Endothelial cell of umbilical vein (primary cell): ENCODE data around the gene IGBP1. TPM values are rescaled to one million over a fixed set of nuclear protein-coding genes. Genes with fewer than 3 reads are reported as not detected.

Experiments used
- BruUV-seq: library from RNA; stranded (reverse); fragments of 400-500 nt; replicated peaks from 2 replicates; lab custom pipeline; 2021; lab: Mats Ljungman, UMichigan
- CTCF ChIA-PET: fragments of 300-600, 350-600 bp; sonication (Branson Sonifier 250); formaldehyde crosslinking; loops from one replicate; lab custom pipeline; 2021; ENCODE audit warnings: antibody characterized with exemption, inconsistent platforms; lab: Charles Lee
- POLR2A ChIA-PET: fragments of 300-600, 350-600 bp; sonication (Branson Sonifier 250); formaldehyde crosslinking; loops from one replicate; lab custom pipeline; 2021; ENCODE audit warnings: antibody characterized with exemption, inconsistent platforms; lab: Charles Lee
- DNase-seq: peaks from one replicate; pipeline ENCODE4 v3.0.0-alpha.2; 2011; ENCODE audit warnings: low read depth, low spot score
- FAIRE-seq: peaks from 2 replicates; lab custom pipeline; 2011; peaks lifted over from hg19 to GRCh38; lab: Jason Lieb, UNC
- H2AFZ ChIP-seq: 2 replicates; pipeline ENCODE4 v1.6.0; 2012; ENCODE audit warnings: low read depth, low read length, control low read depth, inconsistent platforms
- H3K27ac ChIP-seq: 2 replicates; pipeline ENCODE4 v1.5.1; 2011; ENCODE audit warnings: low read depth, mild to moderate bottlenecking, control low read depth, low read length, moderate library complexity; ENCODE audit not compliant: insufficient read depth
- H3K27me3 ChIP-seq, 2 experiments: 2 replicates each; pipeline versions ENCODE4 v1.6.0 to v1.6.1; 2011; ENCODE audit warnings: low read length in 2 of 2, mixed read lengths in 1 of 2; ENCODE audit not compliant: control insufficient read depth in 2 of 2, insufficient read depth in 2 of 2
- H3K36me3 ChIP-seq, 2 experiments: 2 replicates in 1 of 2; 3 replicates in 1 of 2; pipeline ENCODE4 v1.5.1; 2011; ENCODE audit warnings: low read length in 2 of 2, mild to moderate bottlenecking in 1 of 2, moderate library complexity in 1 of 2; ENCODE audit not compliant: control insufficient read depth in 2 of 2, insufficient read depth in 2 of 2; ENCODE audit errors: extremely low read depth in 1 of 2
- H3K4me1 ChIP-seq: 3 replicates; pipeline ENCODE4 v1.5.1; 2011; ENCODE audit warnings: mild to moderate bottlenecking, low read length; ENCODE audit not compliant: control insufficient read depth, insufficient read depth; ENCODE audit errors: extremely low read depth
- H3K4me2 ChIP-seq: 2 replicates; pipeline ENCODE4 v1.6.1; 2011; ENCODE audit warnings: low read length, control low read depth, mixed read lengths; ENCODE audit not compliant: insufficient read depth
- H3K4me3 ChIP-seq, 3 experiments: fragments of 200-600 bp in 1 of 3; sonication (generic), shearing (Covaris generic) in 1 of 3; replicated peaks in 1 of 3; 2 replicates each; pipeline ENCODE4 v1.5.1; 2011 to 2016; ENCODE audit warnings: control low read depth in 3 of 3, low read length in 3 of 3, mild to moderate bottlenecking in 2 of 3, inconsistent platforms in 1 of 3, low read depth in 1 of 3, moderate library complexity in 1 of 3; ENCODE audit not compliant: insufficient read depth in 1 of 3
- H3K79me2 ChIP-seq: 2 replicates; pipeline ENCODE4 v1.6.0; 2012; ENCODE audit warnings: low read length, inconsistent platforms; ENCODE audit not compliant: control insufficient read depth, insufficient read depth
- H3K9ac ChIP-seq: replicated peaks from 2 replicates; pipeline ENCODE3; 2011; ENCODE audit warnings: low read length, control low read depth; ENCODE audit not compliant: insufficient read depth; ENCODE audit errors: extremely low read depth
- H3K9me1 ChIP-seq: replicated peaks from 3 replicates; pipeline ENCODE4 v1.6.0; 2011; ENCODE audit warnings: mild to moderate bottlenecking, low read length; ENCODE audit not compliant: control insufficient read depth, insufficient read depth; ENCODE audit errors: extremely low read depth
- H3K9me3 ChIP-seq: replicated peaks from 2 replicates; pipeline ENCODE4 v1.5.1; 2012; ENCODE audit warnings: low read length, inconsistent platforms; ENCODE audit not compliant: control insufficient read depth, insufficient read depth
- H4K20me1 ChIP-seq: replicated peaks from 2 replicates; pipeline ENCODE3; 2011; ENCODE audit warnings: mild to moderate bottlenecking, low read length; ENCODE audit not compliant: control insufficient read depth, insufficient read depth; ENCODE audit errors: extremely low read depth
- CTCF ChIP-seq, 2 donors: IDR thresholded peaks; 1 replicate in 1 of 2; 2 replicates in 1 of 2; pipeline ENCODE4 v1.5.1; 2011; ENCODE audit warnings: low read length in 2 of 2, mild to moderate bottlenecking in 2 of 2, moderate library complexity in 2 of 2, control low read depth in 1 of 2, inconsistent platforms in 1 of 2, low read depth in 1 of 2; ENCODE audit not compliant: insufficient read depth in 1 of 2; ENCODE audit errors: extremely low read depth in 1 of 2
- EZH2 ChIP-seq: IDR thresholded peaks from 2 replicates; pipeline ENCODE4 v1.6.1; 2012; ENCODE audit warnings: borderline replicate concordance, low read depth, mild to moderate bottlenecking, moderate library complexity, low read length, inconsistent platforms; ENCODE audit not compliant: severe bottlenecking
- FOS ChIP-seq: IDR thresholded peaks from 2 replicates; pipeline ENCODE4 v1.6.1; 2011; ENCODE audit warnings: mild to moderate bottlenecking, low read length, moderate library complexity, borderline replicate concordance; ENCODE audit not compliant: insufficient read depth
- GATA2 ChIP-seq: IDR thresholded peaks from 2 replicates; pipeline ENCODE4 v1.7.0; 2011; ENCODE audit warnings: low read depth, mild to moderate bottlenecking, moderate library complexity, mixed read lengths, low read length; ENCODE audit not compliant: insufficient read length, insufficient read depth
- JUN ChIP-seq: IDR thresholded peaks from 2 replicates; pipeline ENCODE4 v1.6.1; 2011; ENCODE audit warnings: borderline replicate concordance, low read depth; ENCODE audit not compliant: insufficient read length, insufficient read depth
- MAX ChIP-seq: IDR thresholded peaks from 2 replicates; pipeline ENCODE4 v1.6.1; 2011; ENCODE audit not compliant: insufficient read depth, insufficient read length
- MYC ChIP-seq: IDR thresholded peaks from one replicate; pipeline ENCODE4 v1.6.1; 2011; ENCODE audit warnings: mild to moderate bottlenecking, low read depth, low read length
- POLR2A ChIP-seq: IDR thresholded peaks from 2 replicates; pipeline ENCODE4 v1.6.1; 2012; ENCODE audit warnings: low read depth, mild to moderate bottlenecking, control low read depth, low read length
- POLR2AphosphoS5 ChIP-seq: IDR thresholded peaks from 2 replicates; pipeline ENCODE4 v1.6.1; 2012; ENCODE audit warnings: low read depth, mild to moderate bottlenecking, control low read depth, low read length, moderate library complexity; ENCODE audit not compliant: insufficient read depth
- dilution Hi-C: fragments of 300-500 bp; cut with MboI; formaldehyde crosslinking; loops from one replicate; pipeline ENCODE4 v1.15.0; 2019; ENCODE audit warnings: low sequenced_read_pairs; ENCODE audit not compliant: extremely low pct_ligation_motif_present
- intact Hi-C: fragments of 100-400 bp; cut with micrococcal nuclease; formaldehyde crosslinking; loops from one replicate; pipeline ENCODE4 v1.10.0; 2022
- polyA plus RNA-seq, 4 experiments: library from polyadenylated mRNA; depleted of rRNA in 3 of 4; stranded (reverse) in 3 of 4; unstranded in 1 of 4; fragments of >200 nt; gene quantifications; 2 replicates each; pipeline versions ENCODE4 v1.2.1 to v1.2.3, GENCODE V29; 2011 to 2012; ENCODE audit warnings: missing spikeins in 1 of 4
- total RNA-seq: library from RNA; stranded (reverse); gene quantifications from 2 replicates; pipeline ENCODE4 v1.2.3, GENCODE V29; 2021

The IGBP1 gene
- total and polyA plus RNA-seq, 2 donors (not counting 3 experiments of a cell fraction or from before 2014, with no cell fraction given): 38.1 to 39.5 TPM

GRCh38 chrX:70172964-70173363 lies 39.7 kb downstream of the IGBP1 start:
- Histone ChIP-seq H3K36me3 (no peaks in the 10 kb centered on the region), H3K79me2 (no peaks in the 10 kb centered on the region), H3K27me3 (no peaks in the 10 kb centered on the region), H4K20me1 (no peaks in the 10 kb centered on the region), H3K9ac (no peak overlapping the region), H2AFZ (no peak overlapping the region), H3K4me2 (no peak overlapping the region), H3K4me3 (no peak overlapping the region), H3K4me1 (peaks cover 20% of the 10 kb centered on the region), H3K9me3 (no peaks in the 10 kb centered on the region), H3K9me1 (no peaks in the 10 kb centered on the region), H3K27ac (no peak overlapping the region)
- no peak for FAIRE-seq
- no TSS peak for BruUV-seq
- no peak for TF ChIP-seq EZH2
- no peak for TF ChIP-seq JUN
- TF ChIP-seq GATA2: no peak
- no peak for TF ChIP-seq MYC
- TF ChIP-seq MAX: no peak
- no peak for TF ChIP-seq CTCF (IDR thresholded peaks at IDR 0.05; ENCODE audit: extremely low read depth in 1 of 2, insufficient read depth in 1 of 2, low read depth in 1 of 2, low read length in 2 of 2)
- no peak for TF ChIP-seq POLR2A
- no peak for TF ChIP-seq POLR2AphosphoS5
- TF ChIP-seq FOS: no peak
- DNase-seq: no peak
- ChIA-PET CTCF (no interaction called here), POLR2A (no interaction called here)
- intact Hi-C loops: no loop called here
- dilution Hi-C loops: no loop called here
